ENCODE data around the gene PMVK.

- TF ChIP-seq CTCF (IDR thresholded peaks at IDR 0.05) (no peak), POLR2A (IDR thresholded peaks at IDR 0.05) (no peak)
Observed at GRCh38 chr1:154957091-154957657, 20.7 kb upstream of the PMVK start.
